PC-3 (cell line): ENCODE data around the gene ETV3L. TPM values are rescaled to one million over a fixed set of nuclear protein-coding genes. Genes with fewer than 3 reads are reported as not detected.
"Not testable (repeated sequence)": the region's sequence is repeated elsewhere in the genome, so short reads cannot be mapped to it uniquely, and the experiment has no call there.

Experiments
- ATAC-seq: fragments of 200-7000 bp; cut with Tn5 transposase; 2 replicates; pipeline ENCODE4 v1.9.1; 2020; ENCODE audit warnings: mild to moderate bottlenecking, moderate library complexity
- BruUV-seq: library from RNA; stranded (reverse); fragments of 400-500 nt; replicated peaks from 2 replicates; lab custom pipeline; 2021; lab: Mats Ljungman, UMichigan
- CTCF ChIA-PET: fragments of 300-600 bp; sonication (Branson Sonifier 250); formaldehyde crosslinking; loops from one replicate; lab custom pipeline; 2022; ENCODE audit warnings: antibody characterized with exemption; lab: Charles Lee
- POLR2A ChIA-PET: fragments of 300-600 bp; sonication (Branson Sonifier 250); formaldehyde crosslinking; loops from one replicate; lab custom pipeline; 2022; ENCODE audit warnings: antibody characterized with exemption; ENCODE audit not compliant: unreplicated experiment; lab: Charles Lee
- DNase-seq: peaks from one replicate; pipeline ENCODE4 v3.0.0-alpha.2; 2015
- H2AFZ ChIP-seq: fragments of 300-600 bp; sonication (generic); 2 replicates; pipeline ENCODE4 v1.6.0; 2016; ENCODE audit warnings: antibody characterized with exemption, low read length
- H3F3A ChIP-seq: fragments of 300-600 bp; sonication (generic); one replicate; pipeline ENCODE4 v1.6.0; 2017; ENCODE audit warnings: antibody characterized with exemption, low read length, control low read depth, mild to moderate bottlenecking; ENCODE audit not compliant: unreplicated experiment
- H3K27ac ChIP-seq: fragments of 300-600 bp; sonication (generic); 2 replicates; pipeline ENCODE4 v1.5.1; 2016; ENCODE audit warnings: mild to moderate bottlenecking, low read length
- H3K27me3 ChIP-seq: fragments of 300-600 bp; sonication (generic); 2 replicates; pipeline ENCODE4 v1.6.1; 2016; ENCODE audit warnings: low read length, mixed read lengths
- H3K36me3 ChIP-seq: fragments of 300-600 bp; sonication (generic); 2 replicates; pipeline ENCODE4 v1.6.1; 2016; ENCODE audit warnings: low read depth, mixed run types, low read length, mixed read lengths
- H3K4me1 ChIP-seq: fragments of 300-600 bp; sonication (generic); 2 replicates; pipeline ENCODE4 v1.5.1; 2016; ENCODE audit warnings: low read length; ENCODE audit not compliant: insufficient read depth
- H3K4me2 ChIP-seq: fragments of 300-600 bp; sonication (generic); 2 replicates; pipeline ENCODE4 v1.6.0; 2016; ENCODE audit warnings: low read length
- H3K4me3 ChIP-seq: fragments of 300-600 bp; sonication (generic); 2 replicates; pipeline ENCODE4 v1.5.1; 2016; ENCODE audit warnings: mild to moderate bottlenecking, low read length, mixed read lengths
- H3K79me2 ChIP-seq: fragments of 300-600 bp; sonication (generic); 2 replicates; pipeline ENCODE4 v1.6.1; 2017; ENCODE audit warnings: low read length, mixed read lengths
- H3K9ac ChIP-seq: fragments of 300-600 bp; sonication (generic); 2 replicates; pipeline ENCODE4 v1.6.0; 2016; ENCODE audit warnings: mild to moderate bottlenecking, low read length
- H3K9me2 ChIP-seq: fragments of 300-600 bp; sonication (generic); replicated peaks from 2 replicates; pipeline ENCODE4 v1.6.1; 2016; ENCODE audit warnings: mixed run types, low read length, mixed read lengths
- H3K9me3 ChIP-seq: fragments of 300-600 bp; sonication (generic); 2 replicates; pipeline ENCODE4 v1.6.1; 2016; ENCODE audit warnings: low read length, mixed read lengths
- H4K20me1 ChIP-seq: fragments of 300-600 bp; sonication (generic); 2 replicates; pipeline ENCODE4 v1.6.1; 2016; ENCODE audit warnings: low read length, mixed read lengths
- CTCF ChIP-seq: fragments of 300-600 bp; sonication (generic); conservative IDR thresholded peaks from 2 replicates; pipeline ENCODE4 v1.5.1; 2017; ENCODE audit warnings: antibody characterized with exemption, low read depth, mild to moderate bottlenecking, low read length
- EZH2 ChIP-seq: fragments of 300-600 bp; sonication (generic); IDR thresholded peaks from one replicate; pipeline ENCODE4 v1.6.1; 2017; ENCODE audit warnings: antibody characterized with exemption, mild to moderate bottlenecking, low read length; ENCODE audit not compliant: unreplicated experiment
- EZH2phosphoT487 ChIP-seq: fragments of 300-600 bp; sonication (generic); IDR thresholded peaks from 2 replicates; pipeline ENCODE4 v1.6.1; 2018; ENCODE audit warnings: mild to moderate bottlenecking, antibody characterized with exemption, low read length, borderline replicate concordance
- intact Hi-C: fragments of 100-400 bp; cut with micrococcal nuclease; formaldehyde crosslinking; loops from 2 replicates; pipeline ENCODE4 v1.9.0; 2023
- total RNA-seq: library from RNA; depleted of rRNA; stranded (reverse); fragments of >200 nt; gene quantifications from 2 replicates; pipeline ENCODE4 v1.2.3, GENCODE V29; 2014

Gene ETV3L
- total RNA-seq, 1 experiment from 2014 or later: not detected

- intact Hi-C loops: no loop called here
- H3K4me2 ChIP-seq: no peak overlapping the region
- no peak overlapping the region for H3K4me3 ChIP-seq
- no peak for TF ChIP-seq EZH2
- TF ChIP-seq EZH2phosphoT487: no peak
- TF ChIP-seq CTCF: no peak
- no TSS peak for BruUV-seq
- H4K20me1 ChIP-seq: no peaks in the 10 kb centered on the region
- no peaks in the 10 kb centered on the region for H3K9me3 ChIP-seq
- CTCF ChIA-PET: no interaction called here
- H3K36me3 ChIP-seq: no peaks in the 10 kb centered on the region
- DNase-seq (no peak), ATAC-seq (no peak)
- H3K27me3 ChIP-seq: no peaks in the 10 kb centered on the region
- no peak overlapping the region for H3K9ac ChIP-seq
- H2AFZ ChIP-seq: no peak overlapping the region
- H3K27ac ChIP-seq: no peak overlapping the region
- no peaks in the 10 kb centered on the region for H3K79me2 ChIP-seq
- no peaks in the 10 kb centered on the region for H3K9me2 ChIP-seq
- H3F3A ChIP-seq: no peaks in the 10 kb centered on the region
- peaks cover 13% of the 10 kb centered on the region for H3K4me1 ChIP-seq
- POLR2A ChIA-PET: no interaction called here
Observed at GRCh38 chr1:157101149-157101548, 1.5 kb upstream of the ETV3L start.

GRCh38 chr1:157098987-157099632 lies 498 bp downstream of the ETV3L start:
- H3K9ac ChIP-seq, H3K4me1 ChIP-seq, H3K27me3 ChIP-seq, CTCF ChIA-PET, H3K36me3 ChIP-seq, H2AFZ ChIP-seq, H3K9me3 ChIP-seq, H3F3A ChIP-seq, H3K9me2 ChIP-seq, H3K79me2 ChIP-seq, intact Hi-C loops, DNase-seq, POLR2A ChIA-PET, H3K27ac ChIP-seq, H3K4me3 ChIP-seq, BruUV-seq, H3K4me2 ChIP-seq, ATAC-seq, H4K20me1 ChIP-seq: not testable (repeated sequence)

GRCh38 chr1:157098519-157098918 lies 1.1 kb downstream of the ETV3L start:
- POLR2A ChIA-PET: no interaction called here
- H3K36me3 ChIP-seq: no peaks in the 10 kb centered on the region
- H3K9me2 ChIP-seq: no peaks in the 10 kb centered on the region
- ATAC-seq: no peak
- no peaks in the 10 kb centered on the region for H3K9me3 ChIP-seq
- no TSS peak for BruUV-seq
- H3K4me1 ChIP-seq: no peaks in the 10 kb centered on the region
- no peak for TF ChIP-seq CTCF
- no peak overlapping the region for H3K27ac ChIP-seq
- no peaks in the 10 kb centered on the region for H3F3A ChIP-seq
- H3K4me3 ChIP-seq: no peak overlapping the region
- CTCF ChIA-PET: no interaction called here
- DNase-seq: no peak
- intact Hi-C loops: no loop called here
- no peak overlapping the region for H3K4me2 ChIP-seq
- no peak overlapping the region for H2AFZ ChIP-seq
- H4K20me1 ChIP-seq: no peaks in the 10 kb centered on the region
- no peaks in the 10 kb centered on the region for H3K27me3 ChIP-seq
- H3K9ac ChIP-seq: no peak overlapping the region
- H3K79me2 ChIP-seq: no peaks in the 10 kb centered on the region
